HG03095 (cell line): ENCODE measurements around the gene KRTAP2-4.
"Not testable (repeated sequence)": the region's sequence is repeated elsewhere in the genome, so short reads cannot be mapped to it uniquely, and the experiment has no call there.

ENCODE experiments used
- ATAC-seq: cut with Tn5 transposase; IDR thresholded peaks from one replicate; pipeline ENCODE4 v1.9.1; 2021; ENCODE audit warnings: moderate library complexity; ENCODE audit not compliant: unreplicated experiment

KRTAP2-4 gene, protein sequence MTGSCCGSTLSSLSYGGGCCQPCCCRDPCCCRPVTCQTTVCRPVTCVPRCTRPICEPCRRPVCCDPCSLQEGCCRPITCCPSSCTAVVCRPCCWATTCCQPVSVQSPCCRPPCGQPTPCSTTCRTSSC

GRCh38 chr17:41065829-41066624 lies at the start of gene KRTAP2-4:
KRTAP2-4 (minus strand) TSS chr17:41065879; CDS start chr17:41065845, 34 bp downstream.
- ATAC-seq = no peak

- no peak for ATAC-seq
These were observed 45.6 kb upstream of the KRTAP2-4 start for GRCh38 chr17:41111151-41111885.

GRCh38 chr17:41108728-41109386 lies 43.2 kb upstream of the KRTAP2-4 start:
- ATAC-seq = not testable (repeated sequence)

DNA sequence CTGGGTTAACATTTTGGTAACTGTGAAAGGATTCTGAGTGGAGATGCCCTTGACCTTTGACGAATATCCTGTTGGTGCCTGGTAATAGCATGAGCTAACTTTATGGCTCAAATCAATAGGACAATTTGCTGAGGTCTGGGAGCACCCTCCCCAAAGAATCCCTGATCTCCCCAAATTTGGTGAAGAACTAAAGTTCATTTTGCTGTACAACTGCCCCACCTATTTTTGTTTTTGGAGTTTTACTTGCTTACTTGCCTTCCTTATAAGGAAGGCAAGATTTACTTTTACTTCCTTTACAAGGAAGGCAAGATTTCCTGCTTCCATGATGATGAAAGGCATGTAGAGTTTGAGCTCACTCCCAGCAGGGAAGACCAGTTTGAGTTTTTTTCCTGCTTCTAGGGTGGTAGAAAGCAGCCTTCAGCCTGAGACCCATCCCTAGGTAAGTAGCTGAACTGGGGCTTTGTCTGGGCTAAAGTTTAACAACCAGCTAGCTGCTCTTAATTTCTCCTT lies 42.3 kb upstream of the KRTAP2-4 start:
- no peak for ATAC-seq

DNA sequence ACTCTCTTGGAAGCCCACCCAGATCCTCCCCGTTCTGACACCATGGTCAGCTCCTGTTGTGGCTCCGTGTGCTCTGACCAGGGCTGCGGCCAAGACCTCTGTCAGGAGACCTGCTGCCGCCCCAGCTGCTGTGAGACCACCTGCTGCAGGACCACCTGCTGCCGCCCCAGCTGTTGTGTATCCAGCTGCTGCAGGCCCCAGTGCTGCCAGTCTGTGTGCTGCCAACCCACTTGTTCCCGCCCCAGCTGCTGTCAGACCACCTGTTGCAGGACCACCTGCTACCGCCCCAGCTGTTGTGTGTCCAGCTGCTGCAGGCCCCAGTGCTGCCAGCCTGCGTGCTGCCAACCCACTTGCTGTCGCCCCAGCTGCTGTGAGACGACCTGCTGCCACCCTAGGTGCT lies 39.7 kb upstream of the KRTAP2-4 start, which contains the start of gene KRTAP4-9:
Gene KRTAP4-9 (plus strand): TSS at position 43 of the 400 bp plus-strand sequence. CDS start 0 bp downstream, at position 43.
- not testable (repeated sequence) for ATAC-seq

DNA sequence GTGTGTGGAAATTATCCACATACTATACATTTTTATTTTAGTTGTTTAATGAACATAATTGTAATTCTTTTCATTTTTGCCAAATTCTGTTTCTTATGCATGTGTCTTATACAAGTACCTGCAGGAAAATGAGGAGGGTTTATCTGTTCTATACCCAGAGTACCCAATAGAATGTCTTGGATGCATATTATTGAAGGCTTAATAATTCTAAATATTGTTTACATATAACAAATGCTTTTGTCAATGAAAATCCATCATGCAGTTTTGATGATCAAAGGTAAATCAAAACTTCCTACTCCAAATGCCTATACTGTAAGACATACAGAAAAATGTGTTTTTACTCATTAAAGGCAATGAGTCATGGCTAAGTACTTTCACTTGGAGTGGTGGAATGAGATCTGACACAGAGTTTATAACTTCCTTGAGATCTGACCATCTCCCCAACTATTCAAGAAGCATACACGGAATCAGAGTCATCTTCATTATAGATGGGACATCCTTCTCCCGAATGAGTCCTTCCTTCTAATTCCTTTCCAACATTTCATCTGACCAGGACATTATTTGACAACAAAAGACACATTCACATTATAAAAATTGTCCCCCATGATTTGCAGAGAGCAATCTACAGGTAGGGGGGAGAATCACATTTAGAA lies 38.8 kb upstream of the KRTAP2-4 start:
- not testable (repeated sequence) for ATAC-seq

- ATAC-seq = no peak
These were observed 38.2 kb upstream of the KRTAP2-4 start for GRCh38 chr17:41103896-41104295.

- ATAC-seq = no peak
These were observed 36.0 kb upstream of the KRTAP2-4 start, which contains the start of gene KRTAP4-16 for GRCh38 chr17:41101586-41102259. KRTAP4-16 (minus strand) TSS chr17:41102209; CDS start chr17:41102209, 0 bp downstream.

DNA sequence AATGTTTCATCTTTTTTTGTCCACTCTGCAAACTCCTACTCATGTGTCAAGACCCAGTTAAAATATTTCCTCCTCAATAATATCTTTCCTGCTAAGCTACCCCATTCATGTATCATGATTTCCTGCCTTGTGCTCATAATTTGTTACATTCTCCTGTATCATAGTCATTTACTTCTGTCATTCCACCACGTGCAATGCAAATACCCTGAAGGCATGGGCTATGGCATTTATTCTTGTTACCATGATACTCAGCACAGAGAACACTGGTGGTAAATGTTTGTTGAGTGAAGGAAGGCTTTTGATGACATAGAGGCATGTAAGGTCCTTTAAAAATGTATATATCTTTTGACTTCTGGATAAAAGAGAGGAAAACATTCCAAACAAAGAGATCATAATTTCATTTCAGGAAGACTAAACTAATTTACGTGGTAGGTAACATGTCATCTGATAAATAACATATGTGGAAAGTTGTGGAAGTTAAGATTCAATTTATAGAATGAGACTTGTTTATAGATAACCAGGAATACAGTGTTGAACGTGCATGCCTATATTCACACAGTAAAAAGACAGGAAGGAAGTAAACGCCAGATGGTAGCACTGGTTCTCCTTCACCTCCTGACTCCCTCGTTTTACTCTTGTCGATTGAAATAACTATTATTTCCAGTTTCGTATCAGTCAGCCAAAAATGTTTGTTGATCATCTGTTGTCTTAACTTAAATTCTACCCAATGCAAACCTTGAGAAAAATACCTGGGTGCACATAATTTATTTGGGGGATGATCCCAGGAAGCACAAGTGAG lies 34.2 kb upstream of the KRTAP2-4 start:
- ATAC-seq = not testable (repeated sequence)

DNA sequence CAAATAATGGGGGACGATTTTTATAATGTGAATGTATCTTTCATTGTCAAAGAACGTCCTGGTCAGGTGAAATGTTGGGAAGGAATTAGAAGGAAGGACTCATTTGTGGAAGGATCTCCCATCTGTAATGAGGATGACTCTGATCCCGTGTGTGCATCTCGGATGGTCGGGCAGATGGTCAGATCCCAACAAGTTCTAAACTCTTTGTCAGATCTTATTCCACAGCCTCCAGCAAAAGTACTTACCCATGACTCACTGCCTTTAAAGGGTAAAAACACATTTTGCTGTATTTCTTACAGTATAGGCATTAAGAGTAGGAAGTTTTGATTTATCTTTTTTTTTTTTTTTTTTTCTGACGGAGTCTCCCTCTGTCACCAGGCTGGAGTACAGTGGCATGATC lies 32.8 kb upstream of the KRTAP2-4 start:
- ATAC-seq = no peak

DNA sequence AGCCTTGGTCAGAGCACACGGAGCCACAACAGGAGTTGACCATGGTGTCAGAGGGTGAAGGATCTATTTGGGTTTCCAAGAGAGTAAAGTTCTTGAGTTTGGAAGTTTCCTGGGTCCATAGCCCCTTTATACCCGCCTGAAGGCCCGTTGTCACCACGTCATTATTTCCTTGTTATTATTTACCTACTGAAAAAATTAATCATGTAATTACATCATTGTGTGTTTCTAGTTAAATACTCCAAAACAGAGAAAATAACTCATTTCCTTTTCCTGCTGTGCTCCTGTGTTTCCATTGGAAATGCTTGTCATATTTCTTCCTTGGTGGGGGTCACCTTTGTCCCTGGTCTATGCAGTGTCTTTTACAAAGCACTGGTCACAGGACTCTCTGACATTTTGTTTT lies 32.4 kb upstream of the KRTAP2-4 start, which contains the start of gene KRTAP4-8:
Gene KRTAP4-8 (minus strand): TSS at position 101 of the 400 bp plus-strand sequence. CDS start 58 bp downstream, at position 43.
- no peak for ATAC-seq

GRCh38 chr17:41096055-41096454 lies 30.4 kb upstream of the KRTAP2-4 start:
- ATAC-seq = no peak

- ATAC-seq = not testable (repeated sequence)
These were observed 23.2 kb upstream of the KRTAP2-4 start for GRCh38 chr17:41088760-41089352.

- ATAC-seq = not testable (repeated sequence)
These were observed 18.6 kb upstream of the KRTAP2-4 start, which contains the start of gene KRTAP4-7 for GRCh38 chr17:41084100-41084856. KRTAP4-7 (plus strand) TSS chr17:41084150; CDS start chr17:41084207, 57 bp downstream.

- ATAC-seq = not testable (repeated sequence)
These were observed 17.7 kb upstream of the KRTAP2-4 start for GRCh38 chr17:41083427-41083826.

GRCh38 chr17:41082626-41083025 lies 16.9 kb upstream of the KRTAP2-4 start:
- no peak for ATAC-seq

DNA sequence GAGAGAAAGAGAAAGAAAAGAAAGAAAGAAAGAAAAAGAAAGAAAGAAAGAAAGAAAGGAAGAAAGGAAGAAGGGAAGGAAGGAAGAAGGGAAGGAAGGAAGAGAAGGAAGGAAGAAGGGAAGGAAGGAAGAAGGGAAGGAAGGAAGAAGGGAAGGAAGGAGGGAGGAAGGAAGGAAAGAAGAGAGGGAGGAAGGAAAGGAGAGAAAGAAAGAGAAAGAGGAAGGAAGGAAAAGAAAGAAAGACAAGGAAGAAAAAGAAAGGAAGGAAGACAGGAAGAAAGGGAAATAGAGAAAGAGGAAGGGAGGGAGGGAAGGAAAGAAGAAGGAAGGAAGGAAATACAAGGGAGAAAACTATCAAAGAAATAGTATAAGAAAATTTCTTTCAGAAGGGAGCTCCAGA lies 11.1 kb upstream of the KRTAP2-4 start:
- no peak for ATAC-seq
